Mammary epithelial cell (primary cell): Measurements from ENCODE around the gene CEACAM7.

Experiments
- EZH2 ChIP-seq: IDR thresholded peaks from 2 replicates; pipeline ENCODE4 v1.6.1; 2012; ENCODE audit warnings: low read length, inconsistent platforms, borderline replicate concordance
- TF ChIP-seq, protein P1 (sequence below), 2 donors: IDR thresholded peaks in 1 of 2; conservative IDR thresholded peaks in 1 of 2; 2 replicates each; pipeline ENCODE4 v1.5.1; 2011 to 2012; ENCODE audit warnings: inconsistent platforms in 2 of 2, low read length in 2 of 2, mild to moderate bottlenecking in 2 of 2, control low read depth in 1 of 2, low read depth in 1 of 2; ENCODE audit not compliant: insufficient read depth in 1 of 2; ENCODE audit errors: extremely low read depth in 1 of 2

DNA sequence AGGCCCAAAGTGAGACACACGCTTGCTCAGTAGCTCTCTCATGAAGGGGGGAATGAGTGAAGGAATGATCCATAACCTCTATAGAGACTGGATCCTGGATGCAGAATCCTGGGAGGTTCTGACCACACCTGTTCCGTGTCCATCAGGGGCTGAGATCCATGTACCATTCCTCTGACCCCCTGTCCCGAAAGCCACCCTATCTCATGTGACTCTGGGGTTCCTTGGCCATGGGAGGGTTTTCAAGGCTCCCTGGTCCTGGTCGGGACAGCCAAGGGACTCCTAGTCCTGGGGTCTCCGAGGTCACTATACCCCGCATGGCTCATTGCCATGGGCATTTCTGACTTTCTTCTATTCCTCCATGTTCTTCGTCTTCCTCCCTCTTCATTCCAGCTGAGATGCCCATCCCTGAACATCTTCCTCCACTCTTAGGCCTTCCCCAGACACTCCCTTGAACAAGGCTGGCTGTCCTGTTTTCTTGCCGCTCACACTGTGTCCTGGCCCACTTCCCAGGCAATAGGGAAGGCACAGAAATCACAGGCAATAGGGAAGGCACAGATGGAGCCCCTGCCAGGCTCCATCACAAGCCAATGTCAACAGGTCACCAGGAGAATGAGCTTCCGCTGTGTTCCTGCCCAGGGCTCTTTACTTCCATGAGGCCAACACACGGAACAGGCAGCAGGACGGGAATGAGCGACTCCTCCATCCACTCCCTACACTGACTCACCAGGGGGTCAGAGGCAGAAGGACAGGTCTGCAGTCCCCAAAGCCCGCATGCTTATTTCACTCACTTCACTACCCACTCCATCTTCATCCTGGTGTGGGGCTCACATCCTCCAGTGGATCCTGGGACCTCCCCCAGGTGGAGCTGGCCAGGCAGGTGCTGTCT lies 23.5 kb upstream of the CEACAM7 start:
- TF ChIP-seq, protein P1, sequence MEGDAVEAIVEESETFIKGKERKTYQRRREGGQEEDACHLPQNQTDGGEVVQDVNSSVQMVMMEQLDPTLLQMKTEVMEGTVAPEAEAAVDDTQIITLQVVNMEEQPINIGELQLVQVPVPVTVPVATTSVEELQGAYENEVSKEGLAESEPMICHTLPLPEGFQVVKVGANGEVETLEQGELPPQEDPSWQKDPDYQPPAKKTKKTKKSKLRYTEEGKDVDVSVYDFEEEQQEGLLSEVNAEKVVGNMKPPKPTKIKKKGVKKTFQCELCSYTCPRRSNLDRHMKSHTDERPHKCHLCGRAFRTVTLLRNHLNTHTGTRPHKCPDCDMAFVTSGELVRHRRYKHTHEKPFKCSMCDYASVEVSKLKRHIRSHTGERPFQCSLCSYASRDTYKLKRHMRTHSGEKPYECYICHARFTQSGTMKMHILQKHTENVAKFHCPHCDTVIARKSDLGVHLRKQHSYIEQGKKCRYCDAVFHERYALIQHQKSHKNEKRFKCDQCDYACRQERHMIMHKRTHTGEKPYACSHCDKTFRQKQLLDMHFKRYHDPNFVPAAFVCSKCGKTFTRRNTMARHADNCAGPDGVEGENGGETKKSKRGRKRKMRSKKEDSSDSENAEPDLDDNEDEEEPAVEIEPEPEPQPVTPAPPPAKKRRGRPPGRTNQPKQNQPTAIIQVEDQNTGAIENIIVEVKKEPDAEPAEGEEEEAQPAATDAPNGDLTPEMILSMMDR (conservative IDR thresholded peaks at IDR 0.05 in 1 of 2, IDR thresholded peaks at IDR 0.05 in 1 of 2; ENCODE audit: extremely low read depth in 1 of 2, insufficient read depth in 1 of 2, low read depth in 1 of 2, low read length in 2 of 2), result no peak
- no peak for TF ChIP-seq EZH2
